ENCODE results near the gene TSPAN31.

- no peak for TF ChIP-seq POLR2A (IDR thresholded peaks at IDR 0.05)
- TF ChIP-seq, protein P1, sequence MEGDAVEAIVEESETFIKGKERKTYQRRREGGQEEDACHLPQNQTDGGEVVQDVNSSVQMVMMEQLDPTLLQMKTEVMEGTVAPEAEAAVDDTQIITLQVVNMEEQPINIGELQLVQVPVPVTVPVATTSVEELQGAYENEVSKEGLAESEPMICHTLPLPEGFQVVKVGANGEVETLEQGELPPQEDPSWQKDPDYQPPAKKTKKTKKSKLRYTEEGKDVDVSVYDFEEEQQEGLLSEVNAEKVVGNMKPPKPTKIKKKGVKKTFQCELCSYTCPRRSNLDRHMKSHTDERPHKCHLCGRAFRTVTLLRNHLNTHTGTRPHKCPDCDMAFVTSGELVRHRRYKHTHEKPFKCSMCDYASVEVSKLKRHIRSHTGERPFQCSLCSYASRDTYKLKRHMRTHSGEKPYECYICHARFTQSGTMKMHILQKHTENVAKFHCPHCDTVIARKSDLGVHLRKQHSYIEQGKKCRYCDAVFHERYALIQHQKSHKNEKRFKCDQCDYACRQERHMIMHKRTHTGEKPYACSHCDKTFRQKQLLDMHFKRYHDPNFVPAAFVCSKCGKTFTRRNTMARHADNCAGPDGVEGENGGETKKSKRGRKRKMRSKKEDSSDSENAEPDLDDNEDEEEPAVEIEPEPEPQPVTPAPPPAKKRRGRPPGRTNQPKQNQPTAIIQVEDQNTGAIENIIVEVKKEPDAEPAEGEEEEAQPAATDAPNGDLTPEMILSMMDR (IDR thresholded peaks at IDR 0.05), result no peak
- TF ChIP-seq EP300 (IDR thresholded peaks at IDR 0.05), result no peak
Observed at GRCh38 chr12:57776247-57776587, 31.4 kb downstream of the TSPAN31 start.
